Spleen (tissue), 11 donors: ENCODE results near the gene WHAMM. TPM values are rescaled to one million over a fixed set of nuclear protein-coding genes. Genes with fewer than 3 reads are reported as not detected.

Experiments used
- DNase-seq: peaks from one replicate; pipeline ENCODE4 v3.0.0-alpha.2; 2020
- H3K27ac ChIP-seq, 8 donors: fragments of 200-600 bp; sonication (generic) in 7 of 8; 1 replicate in 4 of 8; 2 replicates in 4 of 8; pipeline versions ENCODE4 v1.5.0 to v1.8.0; 2016 to 2021; ENCODE audit warnings: inconsistent platforms in 4 of 8, mild to moderate bottlenecking in 4 of 8, moderate library complexity in 1 of 8
- H3K27me3 ChIP-seq, 7 donors: fragments of 200-600 bp; sonication (generic) in 6 of 7; replicated peaks in 1 of 7; 1 replicate in 4 of 7; 2 replicates in 3 of 7; pipeline versions ENCODE4 v1.5.0 to v1.8.0; 2016 to 2021; ENCODE audit warnings: inconsistent platforms in 3 of 7, mild to moderate bottlenecking in 1 of 7
- H3K36me3 ChIP-seq, 6 donors: fragments of 200-600 bp; sonication (generic) in 5 of 6; 1 replicate in 4 of 6; 2 replicates in 2 of 6; pipeline versions ENCODE4 v1.5.0 to v1.8.0; 2016 to 2021; ENCODE audit warnings: inconsistent platforms in 2 of 6
- H3K4me1 ChIP-seq, 6 donors: fragments of 200-600 bp; sonication (generic) in 5 of 6; 1 replicate in 3 of 6; 2 replicates in 3 of 6; pipeline versions ENCODE4 v1.5.0 to v1.8.0; 2016 to 2021; ENCODE audit warnings: inconsistent platforms in 3 of 6
- H3K4me3 ChIP-seq, 8 donors: fragments of 200-600 bp; sonication (generic) in 7 of 8; 1 replicate in 4 of 8; 2 replicates in 4 of 8; pipeline versions ENCODE4 v1.5.0 to v1.8.0; 2016 to 2021; ENCODE audit warnings: inconsistent platforms in 4 of 8, mild to moderate bottlenecking in 4 of 8, moderate library complexity in 2 of 8
- H3K9me3 ChIP-seq, 8 donors: fragments of 200-600 bp; sonication (generic) in 7 of 8; 1 replicate in 4 of 8; 2 replicates in 4 of 8; pipeline versions ENCODE4 v1.5.0 to v1.8.0; 2016 to 2021; ENCODE audit warnings: inconsistent platforms in 4 of 8
- CTCF ChIP-seq, 11 experiments: fragments of 200-600 bp in 7 of 11; fragments of 450-650 bp in 4 of 11; sonication (generic) in 4 of 11; IDR thresholded peaks in 8 of 11; conservative IDR thresholded peaks in 3 of 11; 1 replicate in 7 of 11; 2 replicates in 4 of 11; pipeline versions ENCODE4 v1.4.0 to v1.8.0; 2016 to 2021; ENCODE audit warnings: antibody characterized with exemption in 11 of 11, inconsistent platforms in 4 of 11, mild to moderate bottlenecking in 1 of 11
- POLR2A ChIP-seq, 3 donors: fragments of 450-650 bp; IDR thresholded peaks; one replicate each; pipeline ENCODE4 v1.5.1; 2017; ENCODE audit warnings: antibody characterized with exemption in 3 of 3, mild to moderate bottlenecking in 1 of 3
- POLR2AphosphoS5 ChIP-seq, 3 donors: sonication (generic); formaldehyde crosslinking; IDR thresholded peaks; one replicate each; pipeline ENCODE4 v1.5.1; 2017; ENCODE audit warnings: antibody characterized with exemption in 3 of 3
- WGBS, 5 donors: extraction: QIAGEN DNeasy Blood & Tissue Kit in 3 of 5; methylation state at CpG; one replicate each; pipeline versions ENCODE4 v1.1.5 to v1.1.7; 2013 to 2018; 5-methylcytosine and 5-hydroxymethylcytosine counted together
- intact Hi-C: fragments of 100-400 bp; cut with DNase I; formaldehyde crosslinking; loops from one replicate; pipeline ENCODE4 v1.15.0; 2023; ENCODE audit warnings: low total_unique reads
- polyA plus RNA-seq, 3 donors: library from polyadenylated mRNA; stranded (reverse); fragments of 200-250 nt; gene quantifications; one replicate each; pipeline ENCODE4 v1.2.1, GENCODE V29; 2013
- total RNA-seq, 7 donors: library from RNA; depleted of rRNA in 3 of 7; stranded (reverse); fragments of >200 nt in 3 of 7; fragmentation: NEBNext Ultra II Directional in 4 of 7; extraction: Animal tissue kit (Norgen Biotek cat#: 25700) in 4 of 7; gene quantifications; one replicate each; pipeline versions ENCODE4 v1.1.0 to v1.2.1, GENCODE V29; 2016 to 2021
- donor health status: healthy with polysubstance abuse.
- donor health status: DM: no; HTN: no; CAD: no; lungs with moderate emphysema.
- donor health status: DM: no; HTN: no; CAD: no.
- donor health status: Bipolar disorder and iron deficiency.
- donor health status: healthy.
- donor health status: DM: no; HTN: no; CAD: no.
- donor health status: DM: yes; HTN: yes; CAD: no.

WHAMM gene
- total and polyA plus RNA-seq, 10 donors, result 3.3 to 14.1 (median 11.9) TPM

DNA sequence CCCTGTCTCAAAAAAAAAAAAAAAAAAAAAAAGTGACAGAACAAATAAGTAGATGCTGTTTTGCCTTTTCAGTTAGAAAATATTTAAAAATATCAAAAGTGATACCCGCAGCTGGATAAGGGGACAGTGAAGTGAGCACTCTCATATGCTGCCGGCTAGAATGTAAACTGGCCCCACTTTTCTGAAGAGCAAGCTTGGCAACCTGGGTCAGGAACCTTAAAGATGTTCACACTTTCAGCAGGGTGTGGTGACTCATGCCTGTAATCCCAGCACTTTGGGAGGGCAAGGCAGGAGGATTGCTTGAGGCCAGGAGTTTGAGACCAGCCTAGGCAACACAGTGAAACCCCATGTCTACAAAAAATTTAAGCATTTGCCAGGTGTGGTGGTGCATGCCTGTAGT lies 20.9 kb upstream of the WHAMM start:
- Histone ChIP-seq H3K4me1 (no peaks in the 10 kb centered on the region), H3K36me3 (no peaks in the 10 kb centered on the region), H3K27ac (no peak overlapping the region), H3K4me3 (no peak overlapping the region), H3K9me3 (peaks cover 0 to 5% (median 2%) of the 10 kb centered on the region in 8 donors), H3K27me3 (no peaks in the 10 kb centered on the region)
- no peak for DNase-seq
- TF ChIP-seq POLR2AphosphoS5 (IDR thresholded peaks at IDR 0.05), result no peak
- TF ChIP-seq POLR2A (IDR thresholded peaks at IDR 0.05), result no peak
- TF ChIP-seq CTCF (IDR thresholded peaks at IDR 0.05 in 8 of 11, conservative IDR thresholded peaks at IDR 0.05 in 3 of 11), result no peak
- intact Hi-C loops, result no loop called here
- WGBS, 5 donors, result 82 to 100% (median 91%) methylated on average over 2 of the region's 2 CpGs

DNA sequence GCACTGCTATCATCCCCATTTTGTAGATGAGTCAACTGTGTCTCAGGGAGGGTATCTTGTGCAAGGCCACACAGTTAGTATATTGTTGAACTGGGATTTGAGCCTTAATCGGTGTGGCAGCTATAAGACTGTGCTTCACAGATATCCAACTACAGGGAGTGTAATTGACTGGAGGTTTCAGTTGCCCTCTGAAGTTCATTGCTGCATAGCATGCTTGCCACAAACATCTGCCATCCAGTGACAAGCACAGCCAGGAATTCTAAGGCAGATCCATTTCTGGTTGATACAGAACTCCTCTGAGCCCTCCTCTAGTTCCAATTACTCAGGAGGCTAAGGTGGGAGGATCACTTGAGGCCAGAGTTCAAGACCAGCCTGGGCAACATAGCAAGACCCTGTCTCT lies 19.9 kb upstream of the WHAMM start:
- DNase-seq, result no peak
- no peak overlapping the region for H3K4me3 ChIP-seq
- H3K9me3 ChIP-seq, result peaks cover 0 to 14% (median 9%) of the 10 kb centered on the region in 8 donors
- H3K27ac ChIP-seq, result no peak overlapping the region
- no peaks in the 10 kb centered on the region for H3K27me3 ChIP-seq
- WGBS, 5 donors, result 88 to 100% (median 92%) methylated on average over 1 of the region's 1 CpG
- no peaks in the 10 kb centered on the region for H3K4me1 ChIP-seq
- intact Hi-C loops, result no loop called here
- H3K36me3 ChIP-seq, result no peaks in the 10 kb centered on the region
- TF ChIP-seq CTCF (IDR thresholded peaks at IDR 0.05 in 8 of 11, conservative IDR thresholded peaks at IDR 0.05 in 3 of 11), result no peak
- TF ChIP-seq POLR2A (IDR thresholded peaks at IDR 0.05), result no peak
- TF ChIP-seq POLR2AphosphoS5 (IDR thresholded peaks at IDR 0.05), result no peak

- DNase-seq, result no peak
- WGBS, 5 donors, result 91 to 95% (median 95%) methylated on average over 10 to 11 of the region's 11 CpGs
- Histone ChIP-seq H3K4me1 (no peaks in the 10 kb centered on the region), H3K36me3 (no peaks in the 10 kb centered on the region), H3K4me3 (no peak overlapping the region), H3K27me3 (no peaks in the 10 kb centered on the region), H3K27ac (no peak overlapping the region), H3K9me3 (peaks cover 0 to 14% (median 9%) of the 10 kb centered on the region in 8 donors)
- no peak for TF ChIP-seq POLR2A (IDR thresholded peaks at IDR 0.05)
- no peak for TF ChIP-seq CTCF (IDR thresholded peaks at IDR 0.05 in 8 of 11, conservative IDR thresholded peaks at IDR 0.05 in 3 of 11)
- TF ChIP-seq POLR2AphosphoS5 (IDR thresholded peaks at IDR 0.05), result no peak
- intact Hi-C loops, result no loop called here
Measured at GRCh38 chr15:82790321-82790720, 19.1 kb upstream of the WHAMM start.

DNA sequence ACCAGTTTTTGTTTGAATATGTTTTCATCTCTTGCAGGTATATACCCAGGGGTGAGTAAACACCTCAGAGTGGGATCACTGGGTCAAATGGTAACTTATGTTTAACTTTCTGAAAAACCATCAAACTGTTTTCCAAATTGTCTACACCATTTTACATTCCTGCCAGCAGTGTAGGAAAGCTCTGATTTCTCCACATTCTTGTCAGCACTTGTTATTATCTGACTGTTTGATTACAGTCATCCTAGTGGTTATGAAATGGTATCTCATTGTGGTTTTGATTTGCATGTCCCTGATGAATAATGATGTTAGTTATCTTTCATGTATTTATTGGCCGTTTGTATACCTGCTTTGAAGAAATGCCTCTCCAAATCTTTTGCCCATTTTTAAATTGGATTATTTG lies 17.4 kb upstream of the WHAMM start:
- 65 to 77% (median 71%) methylated on average over 1 of the region's 1 CpG for WGBS, 5 donors
- no peak overlapping the region for H3K4me3 ChIP-seq

More for the DNA sequence above, 17.4 kb upstream of the WHAMM start:
- no peaks in the 10 kb centered on the region for H3K27me3 ChIP-seq
- TF ChIP-seq POLR2A (IDR thresholded peaks at IDR 0.05), result no peak
- TF ChIP-seq CTCF (IDR thresholded peaks at IDR 0.05 in 8 of 11, conservative IDR thresholded peaks at IDR 0.05 in 3 of 11), result no peak
- no peak for TF ChIP-seq POLR2AphosphoS5 (IDR thresholded peaks at IDR 0.05)
- no peaks in the 10 kb centered on the region for H3K4me1 ChIP-seq
- peaks cover 0 to 14% (median 9%) of the 10 kb centered on the region in 8 donors for H3K9me3 ChIP-seq
- no peaks in the 10 kb centered on the region for H3K36me3 ChIP-seq
- H3K27ac ChIP-seq, result no peak overlapping the region
- no peak for DNase-seq
- intact Hi-C loops, result no loop called here
